SHP77 treated with DMSO at 0.1 percent for 48 hours (cell line): ENCODE measurements around the gene SNTG2.
"Not testable (repeated sequence)": the region's sequence is repeated elsewhere in the genome, so short reads cannot be mapped to it uniquely, and the experiment has no call there.

Experiments
- DNase-seq: peaks from one replicate; lab custom pipeline; 2025; lab: John Stamatoyannopoulos, UW

The SNTG2 gene

DNA sequence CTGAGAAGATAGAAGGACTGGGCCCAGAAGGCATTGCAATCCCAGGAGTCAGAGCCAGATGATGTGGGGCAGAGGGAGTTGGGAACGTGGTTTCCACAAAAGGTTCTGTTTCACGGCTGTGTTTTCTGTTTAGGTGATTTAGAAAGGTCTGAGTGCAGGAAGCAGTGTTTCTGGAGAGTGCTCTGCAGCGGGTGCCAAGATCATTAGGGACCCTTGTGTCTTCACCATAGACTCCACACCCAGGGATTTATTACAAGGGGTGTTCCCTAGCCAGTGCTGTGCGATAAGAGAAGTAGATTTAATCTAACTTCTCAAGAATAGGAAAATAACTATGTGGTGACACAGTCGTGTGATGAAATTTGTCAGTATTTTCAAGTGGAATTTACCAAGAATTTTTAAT is 241.5 kb downstream of the SNTG2 start:
- no peak for DNase-seq

DNA sequence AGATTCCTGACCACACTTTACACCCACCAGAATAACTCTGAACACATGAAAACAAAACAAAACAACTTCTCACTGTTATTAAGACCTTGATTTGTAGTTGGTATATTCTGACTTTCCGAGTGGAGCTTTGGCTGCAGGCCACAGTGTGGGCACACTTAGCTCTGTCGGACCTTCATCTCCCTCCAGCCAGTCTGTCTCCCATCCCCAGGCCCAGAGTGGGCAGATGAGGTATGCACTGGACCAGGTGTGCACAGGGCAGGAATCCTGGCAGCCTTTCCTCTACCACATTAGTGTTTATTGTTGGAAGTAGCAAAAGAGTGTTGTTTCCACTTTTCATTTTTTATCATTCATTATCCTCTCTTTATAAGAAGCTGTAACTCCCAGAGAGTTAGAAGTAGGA is 243.2 kb downstream of the SNTG2 start:
- no peak for DNase-seq

DNA sequence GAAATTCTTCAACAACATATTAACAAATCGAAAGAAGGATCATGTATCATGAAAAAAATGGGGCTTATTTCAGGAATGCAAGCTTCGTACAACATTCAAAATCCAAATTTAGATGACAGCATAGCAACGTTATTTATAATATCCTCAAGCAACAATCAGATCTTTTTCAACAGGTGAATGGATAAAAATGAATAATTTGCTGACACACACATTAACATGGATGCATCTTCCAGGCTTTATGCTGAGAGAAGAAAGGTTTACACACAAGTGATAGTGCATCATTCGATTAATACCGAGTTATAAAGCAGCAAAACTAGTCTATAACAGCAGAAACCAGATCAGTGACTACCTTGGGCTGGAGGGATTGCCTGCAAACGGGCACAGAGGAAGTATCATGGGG is 253.1 kb downstream of the SNTG2 start:
- DNase-seq = no peak

DNA sequence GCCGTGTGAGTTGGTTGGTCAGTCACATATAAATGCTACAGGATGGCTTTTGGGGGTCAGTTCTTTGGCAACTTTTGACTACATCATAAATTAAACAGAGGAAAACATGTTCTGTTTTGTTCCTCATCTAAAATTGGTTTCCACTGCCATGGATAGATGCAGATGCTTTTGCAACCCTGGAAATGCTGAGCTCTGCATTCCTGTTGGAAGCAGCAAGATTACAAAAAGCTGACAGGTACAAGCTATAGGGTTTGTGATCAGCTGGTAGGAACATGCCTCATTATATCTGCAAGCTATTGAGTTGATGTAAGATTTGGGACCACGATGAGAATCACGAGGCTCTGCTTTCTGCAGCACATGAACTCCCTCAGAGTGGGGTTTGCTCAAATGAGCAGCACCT is 255.2 kb downstream of the SNTG2 start:
- DNase-seq = no peak

DNA sequence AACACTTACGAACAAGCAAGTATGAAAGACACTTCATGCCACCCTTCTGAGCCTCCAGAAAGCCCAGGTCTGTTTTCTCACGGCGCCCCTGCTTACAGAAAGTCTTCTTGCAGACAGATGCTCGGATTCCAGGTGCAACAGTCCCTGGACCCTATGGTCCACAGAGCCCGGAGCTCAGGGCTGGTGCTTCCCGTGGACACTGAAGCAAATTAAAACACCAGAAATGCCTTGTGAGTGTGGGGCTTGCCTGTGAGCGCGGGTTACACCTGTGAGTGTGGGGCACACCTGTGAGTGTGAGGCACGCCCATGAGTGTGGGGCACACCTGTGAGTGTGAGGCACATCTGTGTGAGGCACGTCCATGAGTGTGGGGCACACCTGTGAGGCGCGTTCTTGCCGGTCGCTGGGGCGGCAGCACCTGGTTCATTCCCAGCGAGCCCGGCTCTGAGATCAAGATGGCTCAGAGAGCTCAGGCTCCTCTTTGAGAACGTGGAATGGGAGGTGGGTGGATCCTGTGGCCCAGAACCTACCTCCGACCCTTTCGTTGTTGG is 257.4 kb downstream of the SNTG2 start:
- DNase-seq = no peak

DNA sequence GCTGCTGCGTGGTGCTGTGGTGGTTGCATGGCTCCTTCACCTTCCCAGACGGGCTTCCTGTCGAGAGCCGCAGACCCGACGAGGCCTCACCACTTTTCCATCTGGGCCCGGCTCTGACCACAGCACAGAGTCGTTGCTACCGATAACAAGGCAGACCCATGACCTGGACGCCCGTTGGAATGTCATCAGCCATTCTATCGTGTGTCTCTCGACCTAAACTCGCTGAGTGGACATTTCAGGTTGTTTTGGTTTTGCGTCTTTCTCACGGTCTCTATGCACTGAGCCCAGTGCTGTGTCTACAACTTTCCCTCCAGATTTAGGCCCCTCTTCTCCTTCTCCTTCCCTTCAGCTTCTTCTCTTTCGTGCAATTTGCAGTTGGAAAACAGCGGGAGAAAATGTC is 257.9 kb downstream of the SNTG2 start:
- DNase-seq = no peak

DNA sequence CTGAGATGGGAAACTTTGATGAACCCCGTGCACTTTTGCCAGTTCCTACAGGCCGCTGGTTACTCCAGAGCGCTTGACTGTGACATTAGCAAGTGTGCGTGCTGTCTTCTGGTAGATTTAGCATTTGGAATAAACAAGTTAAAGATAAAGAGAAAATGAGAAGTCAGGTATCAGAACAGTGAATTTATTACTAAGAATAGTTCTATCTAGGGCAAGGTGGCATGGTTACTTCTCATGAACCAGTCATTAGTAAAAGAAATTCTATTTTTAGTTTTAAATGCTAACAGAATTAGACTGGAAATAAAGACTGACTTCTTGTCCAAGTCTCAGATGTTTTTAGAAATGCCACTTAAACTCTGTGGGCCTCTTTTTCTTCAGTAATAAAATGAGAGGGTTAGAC is 258.6 kb downstream of the SNTG2 start:
- no peak for DNase-seq

DNA sequence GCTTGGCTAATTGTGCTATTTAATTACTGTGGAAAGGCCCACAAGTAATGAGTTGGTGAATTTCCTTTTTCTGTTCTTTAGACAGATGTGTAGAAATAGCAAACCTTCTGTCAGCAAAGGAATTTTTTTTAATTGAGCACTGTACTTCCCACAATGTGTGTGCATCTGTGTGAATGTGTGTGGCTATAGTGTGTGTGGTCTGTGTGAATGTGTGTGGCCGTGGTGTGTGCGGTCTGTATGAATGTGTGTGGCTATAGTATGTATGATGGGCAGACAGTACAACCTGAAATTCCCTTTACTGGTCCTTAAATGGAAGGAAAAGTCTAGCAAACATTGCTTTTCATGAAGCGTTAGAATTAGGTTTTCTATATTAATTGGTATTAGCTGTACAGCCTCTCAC is 259.1 kb downstream of the SNTG2 start:
- DNase-seq = no peak

DNA sequence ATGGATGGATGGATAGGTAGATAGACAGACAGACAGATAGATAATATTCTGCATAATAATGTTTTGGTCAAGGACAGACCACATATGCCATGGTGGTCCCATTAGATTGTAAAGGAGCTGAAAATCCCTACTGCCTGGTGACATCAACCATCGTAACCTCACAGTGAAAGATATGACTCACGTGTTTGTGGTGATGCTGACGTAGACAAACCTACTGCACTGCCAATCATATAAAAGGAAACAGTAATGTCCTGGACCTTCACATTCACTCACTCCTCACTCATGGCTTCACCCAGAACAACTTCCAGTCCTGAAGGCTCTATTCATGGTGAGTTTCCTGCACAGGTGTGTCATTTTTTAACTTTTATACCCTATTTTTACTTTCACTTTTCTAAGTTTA is 259.7 kb downstream of the SNTG2 start:
- DNase-seq = no peak

DNA sequence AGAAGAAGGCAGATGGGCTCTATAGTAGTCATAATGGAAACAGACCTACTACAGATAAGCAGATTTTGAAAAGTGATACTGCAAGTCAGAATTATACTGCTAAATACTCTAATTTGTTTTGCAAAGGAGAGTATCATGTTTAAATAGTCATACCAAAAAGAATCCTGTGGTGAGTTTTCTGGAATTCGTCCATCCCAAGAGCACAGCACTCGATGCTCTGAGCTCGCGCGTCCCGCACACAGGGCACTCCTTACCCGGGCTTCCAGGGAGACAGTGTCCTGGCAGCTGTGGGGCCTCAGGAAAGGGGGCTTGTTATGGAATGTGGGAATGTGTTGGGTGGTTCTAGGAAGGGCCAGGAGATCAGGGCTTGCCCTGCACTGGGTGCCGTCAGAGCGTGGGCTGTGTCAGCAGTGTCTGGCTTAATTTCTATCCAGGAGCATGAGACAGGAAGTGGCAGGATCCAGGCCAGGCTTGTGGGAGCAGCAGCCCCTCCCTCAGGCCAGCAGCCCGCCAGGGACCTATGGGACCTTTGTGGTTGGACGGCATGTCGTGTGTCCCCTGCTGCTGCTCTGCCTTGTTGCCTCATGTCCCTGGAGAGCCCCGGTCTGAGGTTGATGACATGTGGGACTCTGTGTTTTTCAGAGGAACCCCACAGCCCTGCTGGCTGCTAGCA is 269.4 kb downstream of the SNTG2 start:
- DNase-seq = no peak

DNA sequence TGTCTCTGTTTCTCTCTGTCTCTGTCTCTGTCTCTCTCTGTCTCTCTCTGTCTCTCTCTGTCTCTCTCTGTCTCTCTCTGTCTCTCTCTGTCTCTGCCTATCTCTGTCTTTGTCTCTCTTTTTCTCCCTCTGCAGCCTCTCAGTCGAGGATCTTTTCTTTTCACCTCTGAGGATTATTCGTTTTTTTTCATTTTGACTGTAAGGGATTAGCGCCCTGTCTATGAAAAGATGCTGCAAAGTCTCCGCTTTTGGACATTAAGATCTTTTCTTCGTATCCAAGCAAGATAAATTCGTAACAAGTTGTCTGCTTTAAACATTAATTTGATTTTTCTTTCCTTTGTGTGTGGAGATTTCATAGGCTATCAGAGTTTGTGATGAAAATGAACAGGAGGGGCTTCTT is 271.4 kb downstream of the SNTG2 start:
- DNase-seq = no peak

DNA sequence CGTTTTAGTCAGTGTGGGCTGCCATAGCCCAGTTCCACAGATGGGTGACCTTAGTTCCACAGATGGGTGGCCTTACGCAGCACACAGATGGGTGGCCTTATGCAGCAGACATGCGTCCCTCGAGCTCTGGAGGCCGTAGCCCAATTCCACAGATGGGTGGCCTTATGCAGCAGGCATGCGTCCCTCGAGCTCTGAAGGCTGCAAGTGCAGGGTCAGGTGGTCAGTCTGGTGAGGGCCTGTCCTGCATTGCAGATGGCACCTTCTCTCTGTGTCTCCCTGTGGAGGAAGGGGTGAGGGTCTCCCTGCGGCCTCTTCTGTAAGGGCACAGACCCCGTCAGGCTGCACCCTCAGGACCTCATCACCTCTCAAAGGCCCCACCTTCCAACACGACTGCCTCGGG is 273.1 kb downstream of the SNTG2 start:
- DNase-seq = no peak

DNA sequence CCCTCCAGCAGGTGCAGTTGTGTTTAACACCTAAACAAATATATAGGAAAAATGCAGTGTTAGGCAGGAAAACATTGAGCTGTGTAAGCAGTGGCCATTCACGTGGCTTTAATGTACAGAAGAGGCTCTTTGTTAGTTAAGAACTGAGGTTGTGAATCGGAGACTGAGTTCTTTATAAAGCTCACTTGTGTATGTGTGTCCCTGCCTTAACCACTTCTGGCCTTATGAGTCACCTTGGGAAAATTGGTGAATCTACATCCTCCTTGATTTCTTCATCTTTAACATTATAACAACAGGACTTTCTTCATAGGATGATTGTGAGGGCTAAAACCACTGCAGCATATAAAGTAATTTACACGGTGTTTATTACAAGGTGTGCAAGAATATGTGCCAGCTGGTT is 274.3 kb downstream of the SNTG2 start:
- DNase-seq = no peak

DNA sequence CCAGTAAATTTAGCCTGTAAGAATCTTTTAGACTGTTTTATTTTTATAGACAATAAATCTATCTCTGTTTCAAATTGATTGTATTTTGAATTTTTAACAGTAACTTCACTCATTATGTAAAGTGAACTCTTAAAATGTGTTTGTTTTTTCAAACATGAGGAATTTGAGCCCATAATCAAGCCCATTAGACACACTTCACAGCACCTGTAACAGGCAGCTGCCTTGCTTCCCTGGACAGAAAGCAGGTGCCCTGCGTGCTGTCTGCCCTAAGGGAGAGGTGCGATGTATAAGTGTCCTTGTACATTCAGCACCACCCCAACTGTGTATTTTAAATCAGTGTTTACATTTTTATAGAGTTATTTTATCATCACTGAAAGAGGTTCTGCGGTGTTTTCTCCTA is 276.1 kb downstream of the SNTG2 start:
- peak; percentile 17 for DNase-seq

DNA sequence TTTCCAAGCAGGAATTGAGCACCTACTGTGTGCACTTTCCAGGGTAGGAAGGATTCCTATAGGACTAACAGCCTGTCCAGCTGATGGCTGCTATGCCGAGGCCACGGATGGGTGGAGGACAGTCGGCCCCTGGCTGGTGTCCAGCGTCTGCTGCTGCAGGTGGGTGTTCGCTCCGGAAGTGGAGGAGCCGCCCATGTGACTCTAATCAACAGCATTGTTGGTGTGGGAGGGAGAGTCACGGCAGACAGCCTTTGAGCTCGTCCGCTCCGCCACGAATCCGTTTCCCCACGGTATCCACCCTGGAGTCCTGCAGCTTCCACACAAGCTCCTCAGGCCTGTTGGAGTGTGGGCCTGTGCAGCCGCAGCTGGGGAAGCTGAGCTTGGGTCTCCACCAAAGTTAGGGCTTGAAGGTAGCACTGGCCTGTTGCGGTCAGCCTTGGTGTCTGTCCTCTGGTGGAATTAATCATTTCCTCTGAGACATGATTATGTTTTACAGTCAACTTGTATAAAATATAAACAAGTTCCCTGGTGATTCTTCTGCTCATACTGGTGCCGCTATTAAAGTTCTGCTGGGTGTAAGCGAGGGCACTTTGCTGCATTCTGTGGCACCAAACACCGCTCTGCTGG is 276.7 kb downstream of the SNTG2 start:
- peak; percentile 3 for DNase-seq

DNA sequence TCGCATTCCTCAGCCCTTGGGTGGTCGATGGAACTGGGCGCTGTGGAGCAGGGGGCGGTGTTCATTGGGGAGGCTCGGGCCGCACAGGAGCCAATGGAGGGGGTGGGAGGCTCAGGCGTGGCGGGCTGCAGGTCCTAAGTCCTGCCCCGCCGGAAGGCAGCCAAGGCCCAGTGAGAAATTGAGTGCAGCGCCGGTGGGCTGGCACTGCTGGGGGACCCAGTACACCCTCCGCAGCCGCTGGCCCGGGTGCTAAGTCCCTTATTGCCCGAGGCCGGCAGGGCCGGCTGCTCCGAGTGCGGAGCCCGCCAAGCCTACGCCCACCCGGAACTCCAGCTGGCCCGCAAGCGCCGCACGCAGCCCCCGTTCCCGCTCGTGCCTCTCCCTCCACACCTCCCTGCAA is 278.9 kb downstream of the SNTG2 start:
- DNase-seq = not testable (repeated sequence)

DNA sequence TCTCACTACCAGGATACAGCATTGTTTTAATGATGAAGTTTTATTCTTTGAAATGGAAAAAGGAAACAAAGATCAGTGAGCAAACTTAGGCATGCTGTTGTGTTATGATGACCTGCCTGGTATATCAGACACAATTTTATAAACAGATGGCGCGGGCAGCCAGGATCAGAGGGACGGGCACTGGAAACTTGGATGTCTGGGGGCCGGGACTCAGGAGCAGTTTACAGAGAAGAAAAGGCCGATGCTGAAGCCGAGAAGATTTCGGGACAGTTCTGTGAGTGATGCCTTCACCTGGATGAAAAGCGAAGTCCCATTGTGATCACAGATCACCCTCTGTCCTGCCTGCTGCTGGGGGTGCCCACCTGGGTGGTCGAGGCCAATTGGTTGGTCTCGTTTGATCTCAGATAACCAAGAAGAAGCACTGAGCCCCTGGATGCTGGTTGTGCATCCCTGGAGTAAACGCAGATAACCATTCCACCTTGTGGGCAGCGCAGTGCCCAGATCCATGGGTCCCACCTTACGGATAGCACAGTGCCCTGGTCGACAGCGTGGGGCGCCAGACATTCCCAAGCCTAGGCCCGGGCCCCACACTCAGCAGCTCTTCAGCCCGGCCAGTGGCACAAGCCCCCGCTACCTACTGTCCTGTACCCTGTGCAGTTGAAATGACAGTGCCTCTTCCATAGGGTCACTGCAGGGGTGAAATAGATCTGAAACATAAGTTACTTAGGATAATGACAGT is 279.7 kb downstream of the SNTG2 start:
- no peak for DNase-seq

DNA sequence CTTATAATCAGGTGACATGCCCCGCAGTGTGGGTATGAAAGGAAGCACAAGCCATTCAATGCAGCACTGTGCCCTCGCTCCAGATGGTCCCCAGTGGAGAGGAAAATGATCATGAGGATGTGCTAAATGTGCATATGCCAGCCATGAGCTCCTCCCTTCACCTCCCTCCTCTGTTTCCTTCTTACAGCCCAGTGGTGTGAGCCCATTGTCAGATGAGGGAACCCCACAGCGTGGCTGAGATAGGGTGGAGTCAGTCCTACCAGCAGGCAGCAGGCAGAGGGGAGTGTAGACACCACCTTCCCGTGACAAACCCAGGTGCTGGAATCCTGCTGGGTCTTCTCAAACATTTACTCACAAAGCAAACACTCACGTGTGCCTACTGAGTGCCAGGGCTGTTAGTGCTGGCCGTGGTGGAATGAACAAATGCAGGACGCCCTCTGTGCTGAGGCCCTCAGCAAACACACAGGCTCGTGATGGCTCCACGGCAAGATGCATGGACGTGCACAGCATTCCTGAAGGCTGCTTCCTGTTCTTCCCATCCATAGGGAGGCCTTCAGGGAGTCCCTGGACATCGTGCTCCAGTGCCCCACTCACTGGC is 280.9 kb downstream of the SNTG2 start:
- DNase-seq = peak; percentile 3

DNA sequence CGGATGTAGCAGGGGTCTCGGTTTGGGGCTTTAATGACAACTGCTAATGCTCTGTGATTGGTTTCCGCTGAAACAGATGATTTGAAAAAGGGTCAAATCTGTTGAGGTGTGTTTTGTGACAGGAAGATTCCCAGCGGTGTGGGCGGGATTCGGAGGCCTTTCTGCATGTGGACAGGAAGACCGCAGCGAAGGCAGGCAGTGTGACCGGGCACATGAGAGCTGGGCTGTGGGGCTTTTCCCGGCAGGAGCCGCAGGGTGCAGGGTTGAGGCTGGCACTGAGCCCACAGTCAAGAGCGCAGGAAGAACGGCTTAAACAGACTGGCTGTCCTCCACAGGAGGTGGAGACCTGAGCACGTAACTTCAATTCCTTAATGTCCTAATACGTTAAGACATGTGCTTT is 282.6 kb downstream of the SNTG2 start:
- DNase-seq = peak; percentile 47

DNA sequence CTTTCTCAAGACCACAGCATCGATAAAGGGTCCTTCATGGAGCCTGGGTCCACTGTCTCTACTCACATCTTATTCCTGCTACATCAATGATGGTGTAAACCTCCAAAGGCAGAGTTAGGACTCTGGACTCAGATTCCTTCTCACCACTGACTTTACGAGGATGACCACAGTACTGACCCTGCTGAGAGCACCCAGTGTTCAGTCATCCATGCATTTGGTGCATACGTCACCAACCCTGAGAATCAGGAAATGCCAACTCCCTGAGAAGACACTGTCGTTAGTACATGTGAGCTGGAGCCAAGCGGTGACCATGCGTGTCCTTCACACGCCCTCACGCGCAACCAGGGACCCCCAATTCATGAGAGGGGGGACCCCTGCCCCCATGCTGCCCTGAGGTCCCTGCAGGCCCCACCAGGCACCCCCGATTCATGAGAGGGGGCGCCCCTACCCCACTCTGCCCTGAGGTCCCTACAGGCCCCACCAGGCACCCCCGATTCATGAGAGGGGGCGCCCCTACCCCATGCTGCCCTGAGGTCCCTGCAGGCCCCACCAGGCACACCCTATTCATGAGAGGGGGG is 284.2 kb downstream of the SNTG2 start:
- DNase-seq = no peak

DNA sequence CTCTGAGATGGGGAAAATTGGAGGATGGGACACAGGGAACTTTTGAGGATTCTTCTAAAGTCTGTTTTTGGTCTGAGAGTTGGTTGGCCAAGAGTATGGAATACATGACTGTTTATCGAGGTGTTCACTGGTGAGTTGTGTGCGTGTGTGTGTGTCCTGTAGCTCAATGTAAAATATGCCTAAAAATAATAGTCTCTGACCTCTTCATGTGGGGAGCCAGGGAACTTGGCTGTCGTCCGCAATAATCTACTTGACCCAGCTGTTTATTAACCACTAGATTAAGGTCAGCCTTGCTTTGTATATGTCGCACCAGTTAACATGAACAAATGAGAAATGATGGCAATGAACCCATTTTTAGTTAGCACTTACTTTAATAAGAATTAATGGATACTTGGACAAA is 285.2 kb downstream of the SNTG2 start:
- no peak for DNase-seq

DNA sequence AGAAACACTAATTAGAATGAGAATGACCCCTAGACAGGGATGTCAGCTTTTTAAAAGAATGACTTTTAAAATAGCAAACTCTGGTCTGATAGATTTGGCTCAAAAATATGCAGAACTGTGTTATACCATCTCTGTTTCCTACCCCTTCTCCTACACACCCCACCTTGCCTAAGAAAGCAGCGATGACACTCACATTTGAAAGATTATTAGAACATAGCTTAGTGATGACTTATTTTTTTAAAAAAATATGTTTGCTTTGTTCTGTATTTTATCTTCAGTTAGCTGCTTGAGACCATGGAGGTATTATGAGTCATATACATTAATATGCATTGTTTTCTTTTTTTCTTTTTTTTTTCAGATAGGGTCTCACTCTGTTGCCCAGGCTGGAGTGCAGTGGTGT is 286.0 kb downstream of the SNTG2 start:
- DNase-seq = no peak
